PC-9 (cell line): ENCODE results near the gene DOCK4. TPM values are rescaled to one million over a fixed set of nuclear protein-coding genes. Genes with fewer than 3 reads are reported as not detected.
A peak's percentile ranks its signal among the peaks of the same experiment; 100 is the strongest.

Source experiments
- BruUV-seq: library from RNA; stranded (reverse); fragments of 400-500 nt; replicated peaks from 2 replicates; lab custom pipeline; 2021; lab: Mats Ljungman, UMichigan
- CTCF ChIA-PET: fragments of 300-600 bp; sonication (Branson Sonifier 250); formaldehyde crosslinking; loops from one replicate; lab custom pipeline; 2022; ENCODE audit warnings: antibody characterized with exemption; lab: Charles Lee
- POLR2A ChIA-PET: fragments of 300-600 bp; sonication (Branson Sonifier 250); formaldehyde crosslinking; loops from one replicate; lab custom pipeline; 2022; ENCODE audit warnings: antibody characterized with exemption; ENCODE audit not compliant: unreplicated experiment; lab: Charles Lee
- DNase-seq, 2 experiments: peaks; one replicate each; pipeline versions ENCODE4 v3.0.0 to v3.0.0-alpha.2; 2015 to 2022; ENCODE audit warnings: mixed read lengths in 1 of 2
- H2AFZ ChIP-seq: fragments of 200-600 bp; sonication (generic); 2 replicates; pipeline ENCODE4 v1.8.1; 2017; ENCODE audit warnings: antibody characterized with exemption
- H3F3A ChIP-seq: fragments of 200-600 bp; sonication (generic); 2 replicates; pipeline ENCODE4 v1.8.1; 2017; ENCODE audit warnings: antibody characterized with exemption, mild to moderate bottlenecking, low read depth; ENCODE audit not compliant: insufficient read depth
- H3K27ac ChIP-seq: fragments of 200-600 bp; sonication (generic); 2 replicates; pipeline ENCODE4 v1.6.1; 2016; ENCODE audit warnings: mixed run types
- H3K27me3 ChIP-seq: fragments of 200-600 bp; sonication (generic); 2 replicates; pipeline ENCODE4 v1.6.1; 2016; ENCODE audit warnings: low read depth, mixed run types; ENCODE audit not compliant: insufficient read depth
- H3K36me3 ChIP-seq: fragments of 200-600 bp; sonication (generic); 2 replicates; pipeline ENCODE4 v1.6.1; 2016; ENCODE audit warnings: low read depth, mixed run types
- H3K4me1 ChIP-seq: fragments of 200-600 bp; sonication (generic); replicated peaks from 2 replicates; pipeline ENCODE4 v1.6.1; 2016; ENCODE audit warnings: mixed run types; ENCODE audit not compliant: insufficient read depth
- H3K4me2 ChIP-seq: fragments of 200-600 bp; sonication (generic); 2 replicates; pipeline ENCODE4 v1.6.1; 2017; ENCODE audit warnings: mixed run types
- H3K4me3 ChIP-seq: fragments of 200-600 bp; sonication (generic); 2 replicates; pipeline ENCODE4 v1.6.1; 2016; ENCODE audit warnings: mixed run types
- H3K79me2 ChIP-seq: fragments of 200-600 bp; sonication (generic); 2 replicates; pipeline ENCODE4 v1.6.1; 2017; ENCODE audit warnings: low read depth, mixed run types
- H3K9me2 ChIP-seq: fragments of 200-600 bp; sonication (generic); 2 replicates; pipeline ENCODE4 v1.8.1; 2017; ENCODE audit warnings: mild to moderate bottlenecking; ENCODE audit not compliant: insufficient read depth
- H3K9me3 ChIP-seq: fragments of 200-600 bp; sonication (generic); 2 replicates; pipeline ENCODE4 v1.8.1; 2016; ENCODE audit warnings: low read depth; ENCODE audit not compliant: insufficient read depth
- H4K20me1 ChIP-seq: fragments of 200-600 bp; sonication (generic); 2 replicates; pipeline ENCODE4 v1.8.1; 2017; ENCODE audit not compliant: insufficient read depth
- CTCF ChIP-seq: fragments of 200-600 bp; sonication (generic); conservative IDR thresholded peaks from 2 replicates; pipeline ENCODE4 v1.6.1; 2017; ENCODE audit warnings: mixed run types, antibody characterized with exemption, mild to moderate bottlenecking, moderate library complexity
- EZH2 ChIP-seq: fragments of 200-600 bp; sonication (generic); IDR thresholded peaks from 2 replicates; pipeline ENCODE4 v1.8.0; 2017; ENCODE audit warnings: antibody characterized with exemption, low read depth
- intact Hi-C: fragments of 100-400 bp; cut with micrococcal nuclease; formaldehyde crosslinking; loops from one replicate; pipeline ENCODE4 v1.10.0; 2022; ENCODE audit not compliant: unreplicated experiment
- total RNA-seq: library from RNA; stranded (reverse); gene quantifications from 2 replicates; pipeline ENCODE4 v1.2.3, GENCODE V29; 2021

DOCK4 gene
- total RNA-seq, 1 experiment from 2014 or later: 0.98 TPM

DNA sequence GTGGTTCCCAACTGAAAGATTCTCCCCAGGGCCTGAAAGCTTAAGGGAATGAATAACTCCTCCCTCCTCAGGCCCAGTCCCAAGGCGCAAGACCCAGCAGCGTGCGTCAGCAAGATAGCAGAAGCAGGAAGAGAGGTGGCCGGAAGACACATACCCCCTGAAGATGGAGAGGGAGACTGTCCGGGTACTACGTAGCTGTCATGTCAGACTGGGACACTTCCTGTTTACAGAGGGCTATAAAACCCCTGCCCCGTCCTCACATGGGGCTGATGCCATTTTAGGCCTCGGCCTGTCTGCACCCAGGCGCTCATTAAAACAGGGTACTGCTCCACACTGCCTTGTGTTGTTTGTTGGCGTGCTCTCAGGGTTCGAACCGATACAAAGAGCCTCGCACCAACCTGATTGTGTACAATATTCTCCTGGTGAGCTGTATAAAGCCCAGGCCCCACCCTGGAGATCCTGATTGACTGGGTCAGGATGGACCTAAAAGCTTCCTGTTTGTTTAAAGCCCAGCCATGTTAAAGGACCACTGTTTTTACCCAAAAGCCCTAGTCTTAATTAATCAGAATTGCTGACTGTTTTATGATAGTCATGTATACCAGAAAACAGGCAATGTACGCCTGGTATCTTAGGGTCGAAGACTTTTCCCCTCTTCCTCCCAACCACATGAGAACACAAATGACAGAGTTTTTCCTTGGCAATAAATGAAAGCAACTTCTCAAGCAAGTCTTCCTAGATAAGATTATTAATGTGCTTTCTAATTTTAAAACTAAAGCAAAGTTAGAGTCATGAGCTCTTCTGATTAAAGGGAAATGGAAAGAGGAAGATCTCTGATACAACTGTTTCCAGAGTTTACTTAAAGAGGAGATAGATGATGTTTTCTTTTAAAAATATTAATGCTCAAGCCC, 251.5 kb downstream of the DOCK4 start:
- no peaks in the 10 kb centered on the region for H3K36me3 ChIP-seq
- H3K4me1 ChIP-seq: no peaks in the 10 kb centered on the region
- TF ChIP-seq EZH2: no peak
- TF ChIP-seq CTCF: no peak
- H3K79me2 ChIP-seq: no peaks in the 10 kb centered on the region
- DNase-seq: no peak
- H3K4me3 ChIP-seq: no peak overlapping the region
- no peaks in the 10 kb centered on the region for H3F3A ChIP-seq
- POLR2A ChIA-PET: no interaction called here
- H4K20me1 ChIP-seq: no peaks in the 10 kb centered on the region
- H3K27me3 ChIP-seq: no peaks in the 10 kb centered on the region
- BruUV-seq: no TSS peak
- no peaks in the 10 kb centered on the region for H3K9me3 ChIP-seq
- no peaks in the 10 kb centered on the region for H3K9me2 ChIP-seq
- CTCF ChIA-PET: no interaction called here
- intact Hi-C loops: no loop called here
- no peak overlapping the region for H2AFZ ChIP-seq
- H3K4me2 ChIP-seq: no peak overlapping the region
- H3K27ac ChIP-seq: no peak overlapping the region

GRCh38 chr7:111954056-111954455, 252.1 kb downstream of the DOCK4 start:
- POLR2A ChIA-PET: no interaction called here
- no TSS peak for BruUV-seq

GRCh38 chr7:111953611-111954010, 252.6 kb downstream of the DOCK4 start:
- TF ChIP-seq EZH2 (no peak), CTCF (0 out of 2 replicates have a peak, but pooled peaks have one; percentile 25)
- intact Hi-C loops: no loop called here
- H3F3A ChIP-seq: no peaks in the 10 kb centered on the region
- H3K4me3 ChIP-seq: no peak overlapping the region
- no peak overlapping the region for H3K27ac ChIP-seq
- no peaks in the 10 kb centered on the region for H3K79me2 ChIP-seq
- H2AFZ ChIP-seq: no peak overlapping the region
- H3K36me3 ChIP-seq: no peaks in the 10 kb centered on the region
- no TSS peak for BruUV-seq
- no peaks in the 10 kb centered on the region for H4K20me1 ChIP-seq
- POLR2A ChIA-PET: no interaction called here
- H3K9me3 ChIP-seq: no peaks in the 10 kb centered on the region
- no peaks in the 10 kb centered on the region for H3K9me2 ChIP-seq
- no peaks in the 10 kb centered on the region for H3K4me1 ChIP-seq
- no peak for DNase-seq
- H3K4me2 ChIP-seq: no peak overlapping the region
- no peaks in the 10 kb centered on the region for H3K27me3 ChIP-seq
- CTCF ChIA-PET: no interaction called here

More at GRCh38 chr7:111954056-111954455, 252.1 kb downstream of the DOCK4 start:
- Histone ChIP-seq H3K4me3 (no peak overlapping the region), H3K9me2 (no peaks in the 10 kb centered on the region), H3F3A (no peaks in the 10 kb centered on the region), H3K79me2 (no peaks in the 10 kb centered on the region), H3K27ac (no peak overlapping the region), H3K4me2 (no peak overlapping the region), H2AFZ (no peak overlapping the region), H4K20me1 (no peaks in the 10 kb centered on the region), H3K36me3 (no peaks in the 10 kb centered on the region), H3K9me3 (no peaks in the 10 kb centered on the region), H3K27me3 (no peaks in the 10 kb centered on the region), H3K4me1 (no peaks in the 10 kb centered on the region)
- no peak for DNase-seq
- intact Hi-C loops: no loop called here
- TF ChIP-seq EZH2: no peak
- CTCF ChIA-PET: no interaction called here
